Transverse colon (tissue), 4 donors: ENCODE results near the gene HNF1A.

Source experiments
- EP300 ChIP-seq: sonication (generic); formaldehyde crosslinking; IDR thresholded peaks from one replicate; pipeline ENCODE4 v1.6.1; 2017; ENCODE audit warnings: antibody characterized with exemption, low read depth
- POLR2A ChIP-seq: fragments of 450-650 bp; IDR thresholded peaks from one replicate; pipeline ENCODE4 v1.6.1; 2016; ENCODE audit warnings: antibody characterized with exemption, mild to moderate bottlenecking, moderate library complexity
- POLR2AphosphoS5 ChIP-seq, 3 donors: sonication (generic); formaldehyde crosslinking; IDR thresholded peaks; one replicate each; pipeline ENCODE4 v1.6.1; 2016; ENCODE audit warnings: antibody characterized with exemption in 3 of 3
- TF ChIP-seq, protein P1 (sequence below), 5 experiments: fragments of 200-600 bp in 3 of 5; fragments of 450-650 bp in 2 of 5; sonication (generic) in 3 of 5; IDR thresholded peaks; 1 replicate in 2 of 5; 2 replicates in 3 of 5; pipeline ENCODE4 v1.5.1; 2016 to 2017; ENCODE audit warnings: antibody characterized with exemption in 5 of 5, inconsistent platforms in 3 of 5, mild to moderate bottlenecking in 2 of 5, moderate library complexity in 1 of 5

GRCh38 chr12:121026274-121027045 is 48.1 kb downstream of the HNF1A start:
- TF ChIP-seq, protein P1, sequence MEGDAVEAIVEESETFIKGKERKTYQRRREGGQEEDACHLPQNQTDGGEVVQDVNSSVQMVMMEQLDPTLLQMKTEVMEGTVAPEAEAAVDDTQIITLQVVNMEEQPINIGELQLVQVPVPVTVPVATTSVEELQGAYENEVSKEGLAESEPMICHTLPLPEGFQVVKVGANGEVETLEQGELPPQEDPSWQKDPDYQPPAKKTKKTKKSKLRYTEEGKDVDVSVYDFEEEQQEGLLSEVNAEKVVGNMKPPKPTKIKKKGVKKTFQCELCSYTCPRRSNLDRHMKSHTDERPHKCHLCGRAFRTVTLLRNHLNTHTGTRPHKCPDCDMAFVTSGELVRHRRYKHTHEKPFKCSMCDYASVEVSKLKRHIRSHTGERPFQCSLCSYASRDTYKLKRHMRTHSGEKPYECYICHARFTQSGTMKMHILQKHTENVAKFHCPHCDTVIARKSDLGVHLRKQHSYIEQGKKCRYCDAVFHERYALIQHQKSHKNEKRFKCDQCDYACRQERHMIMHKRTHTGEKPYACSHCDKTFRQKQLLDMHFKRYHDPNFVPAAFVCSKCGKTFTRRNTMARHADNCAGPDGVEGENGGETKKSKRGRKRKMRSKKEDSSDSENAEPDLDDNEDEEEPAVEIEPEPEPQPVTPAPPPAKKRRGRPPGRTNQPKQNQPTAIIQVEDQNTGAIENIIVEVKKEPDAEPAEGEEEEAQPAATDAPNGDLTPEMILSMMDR (IDR thresholded peaks at IDR 0.05), result peak in 3 of 5 experiments; percentile 18 to 62 (median 55)
- TF ChIP-seq POLR2A, result no peak
- TF ChIP-seq EP300, result no peak
- TF ChIP-seq POLR2AphosphoS5 (IDR thresholded peaks at IDR 0.05), result no peak
